Aorta (tissue), 5 donors: ENCODE measurements around the gene ADM2. TPM values are rescaled to one million over a fixed set of nuclear protein-coding genes. Genes with fewer than 3 reads are reported as not detected.

Source experiments
- ATAC-seq: fragments of 200-7000 bp; cut with Tn5 transposase; one replicate; pipeline ENCODE4 v1.9.1; 2022; ENCODE audit warnings: moderate library complexity; ENCODE audit not compliant: low FRiP score
- DNase-seq, 2 donors: peaks; one replicate each; pipeline ENCODE4 v3.0.0-alpha.2; 2020
- H3K27ac ChIP-seq, 2 donors: one replicate each; pipeline ENCODE4 v1.5.1; 2013; ENCODE audit warnings: low read length in 2 of 2, mild to moderate bottlenecking in 2 of 2, moderate library complexity in 2 of 2, control low read depth in 1 of 2, inconsistent platforms in 1 of 2, low read depth in 1 of 2
- H3K27me3 ChIP-seq, 2 donors: one replicate each; pipeline ENCODE4 v1.6.1; 2013; ENCODE audit warnings: control low read depth in 1 of 2, low read length in 1 of 2, mild to moderate bottlenecking in 1 of 2, moderate library complexity in 1 of 2; ENCODE audit not compliant: insufficient read depth in 2 of 2, control insufficient read depth in 1 of 2
- H3K36me3 ChIP-seq, 2 donors: one replicate each; pipeline ENCODE4 v1.6.1; 2013; ENCODE audit warnings: control low read depth in 1 of 2, low read length in 1 of 2, mild to moderate bottlenecking in 1 of 2; ENCODE audit not compliant: insufficient read depth in 2 of 2, control insufficient read depth in 1 of 2
- H3K4me1 ChIP-seq, 2 donors: one replicate each; pipeline ENCODE4 v1.6.1; 2013; ENCODE audit warnings: low read length in 2 of 2, control low read depth in 1 of 2, mild to moderate bottlenecking in 1 of 2, moderate library complexity in 1 of 2; ENCODE audit not compliant: insufficient read depth in 2 of 2, control insufficient read depth in 1 of 2
- H3K4me3 ChIP-seq, 2 donors: one replicate each; pipeline ENCODE4 v1.5.1; 2013; ENCODE audit warnings: low read length in 2 of 2, control low read depth in 1 of 2, mild to moderate bottlenecking in 1 of 2
- H3K9me3 ChIP-seq: one replicate; pipeline ENCODE4 v1.6.1; 2013; ENCODE audit warnings: mild to moderate bottlenecking, low read length; ENCODE audit not compliant: control insufficient read depth
- WGBS, 2 donors: extraction: QIAGEN DNeasy Blood & Tissue Kit; methylation state at CpG; one replicate each; pipeline ENCODE4 v1.1.7; 2013; 5-methylcytosine and 5-hydroxymethylcytosine counted together
- intact Hi-C, 2 donors: fragments of 100-400 bp; cut with DNase I; formaldehyde crosslinking; loops; one replicate each; pipeline versions ENCODE4 v1.14.2 to v1.15.0; 2022
- polyA plus RNA-seq, 2 donors: library from polyadenylated mRNA; stranded (reverse); fragments of 200-250 nt; gene quantifications; one replicate each; pipeline ENCODE4 v1.2.3, GENCODE V29; 2013
- total RNA-seq, 2 donors: library from RNA; stranded (reverse); fragmentation: NEBNext Ultra II Directional; extraction: Animal tissue kit (Norgen Biotek cat#: 25700); gene quantifications; one replicate each; pipeline ENCODE4 v1.2.1, GENCODE V29; 2021
- donor health status: healthy with polysubstance abuse.
- donor health status: Bipolar disorder and iron deficiency.
- donor health status: DM: no; HTN: no; CAD: no.
- donor health status: DM: no; HTN: no; CAD: no.
- donor health status: DM: yes; HTN: yes; CAD: no.

Gene ADM2
- total and polyA plus RNA-seq, 4 donors: 0.26 to 0.54 (median 0.50) TPM; not detected in 1

- no peak for ATAC-seq
- no peaks in the 10 kb centered on the region for H3K4me1 ChIP-seq
- no peaks in the 10 kb centered on the region for H3K9me3 ChIP-seq
- no peaks in the 10 kb centered on the region for H3K36me3 ChIP-seq
- H3K4me3 ChIP-seq: no peak within 1 kb of the TSS
- no peaks in the 10 kb centered on the region for H3K27me3 ChIP-seq
- DNase-seq: peak in 1 of 2 donors; percentile 66
- no peak within 1 kb of the TSS for H3K27ac ChIP-seq
- WGBS, 2 donors: 64 to 78% methylated on average over 22 to 23 of the region's 23 CpGs
- intact Hi-C loops: no loop called here
Observed at GRCh38 chr22:50486561-50487289, 5.4 kb downstream of the ADM2 start, which contains the start of gene MIOX. Gene MIOX, plus strand, starts transcription at chr22:50486859. Its CDS starts 39 bp downstream, at chr22:50486898.

GRCh38 chr22:50487290-50488005, 6.1 kb downstream of the ADM2 start:
- intact Hi-C loops: no loop called here
- DNase-seq (peak in 1 of 2 donors; percentile 67), ATAC-seq (no peak)
- H3K4me1 ChIP-seq: no peaks in the 10 kb centered on the region
- H3K27ac ChIP-seq: no peak overlapping the region
- H3K4me3 ChIP-seq: no peak overlapping the region
- H3K36me3 ChIP-seq: no peaks in the 10 kb centered on the region
- H3K9me3 ChIP-seq: no peaks in the 10 kb centered on the region
- WGBS, 2 donors: 84% methylated on average over 23 of the region's 23 CpGs
- H3K27me3 ChIP-seq: no peaks in the 10 kb centered on the region

GRCh38 chr22:50488006-50488677, 6.8 kb downstream of the ADM2 start:
- Histone ChIP-seq H3K27ac (no peak overlapping the region), H3K36me3 (no peaks in the 10 kb centered on the region), H3K4me3 (no peak overlapping the region), H3K27me3 (no peaks in the 10 kb centered on the region), H3K4me1 (no peaks in the 10 kb centered on the region), H3K9me3 (no peaks in the 10 kb centered on the region)
- DNase-seq (no peak), ATAC-seq (no peak)
- WGBS, 2 donors: 79 to 87% methylated on average over 14 to 18 of the region's 18 CpGs
- intact Hi-C loops: no loop called here

- H3K4me1 ChIP-seq: no peaks in the 10 kb centered on the region
- WGBS, 2 donors: 64 to 75% methylated on average over 17 to 19 of the region's 19 CpGs
- DNase-seq: no peak
- no peak overlapping the region for H3K27ac ChIP-seq
- no peak for ATAC-seq
- intact Hi-C loops: no loop called here
- H3K4me3 ChIP-seq: no peak overlapping the region
- H3K36me3 ChIP-seq: no peaks in the 10 kb centered on the region
- no peaks in the 10 kb centered on the region for H3K27me3 ChIP-seq
- no peaks in the 10 kb centered on the region for H3K9me3 ChIP-seq
Observed at GRCh38 chr22:50488886-50489285, 7.5 kb downstream of the ADM2 start.

GRCh38 chr22:50489363-50490243, 8.3 kb downstream of the ADM2 start:
- DNase-seq: no peak

GRCh38 chr22:50490531-50491308, 9.4 kb downstream of the ADM2 start:
- ATAC-seq: no peak

More at GRCh38 chr22:50489363-50490243, 8.3 kb downstream of the ADM2 start:
- Histone ChIP-seq H3K27me3 (no peaks in the 10 kb centered on the region), H3K36me3 (no peaks in the 10 kb centered on the region), H3K9me3 (no peaks in the 10 kb centered on the region), H3K27ac (no peak overlapping the region), H3K4me1 (no peaks in the 10 kb centered on the region), H3K4me3 (no peak overlapping the region)
- 84 to 86% methylated on average over 31 of the region's 31 CpGs for WGBS, 2 donors
- ATAC-seq: no peak
- intact Hi-C loops: no loop called here

GRCh38 chr22:50497093-50497492, 15.8 kb downstream of the ADM2 start:
- WGBS, 2 donors: 83 to 85% methylated on average over 6 of the region's 6 CpGs
- H3K27me3 ChIP-seq: no peaks in the 10 kb centered on the region
- DNase-seq (no peak), ATAC-seq (no peak)
- no peaks in the 10 kb centered on the region for H3K36me3 ChIP-seq
- no peaks in the 10 kb centered on the region for H3K4me1 ChIP-seq
- H3K4me3 ChIP-seq: no peak overlapping the region
- H3K27ac ChIP-seq: no peak overlapping the region
- intact Hi-C loops: no loop called here
- no peaks in the 10 kb centered on the region for H3K9me3 ChIP-seq

More at GRCh38 chr22:50490531-50491308, 9.4 kb downstream of the ADM2 start:
- Histone ChIP-seq H3K27ac (no peak overlapping the region), H3K36me3 (no peaks in the 10 kb centered on the region), H3K9me3 (no peaks in the 10 kb centered on the region), H3K27me3 (no peaks in the 10 kb centered on the region), H3K4me1 (no peaks in the 10 kb centered on the region), H3K4me3 (no peak overlapping the region)
- DNase-seq: no peak
- intact Hi-C loops: no loop called here
- 76 to 83% methylated on average over 27 of the region's 27 CpGs for WGBS, 2 donors
